Body of pancreas (tissue), 4 donors: ENCODE results near the gene NEK10. TPM values are rescaled to one million over a fixed set of nuclear protein-coding genes. Genes with fewer than 3 reads are reported as not detected.
"Not testable (repeated sequence)": the region's sequence is repeated elsewhere in the genome, so short reads cannot be mapped to it uniquely, and the experiment has no call there.

Experiments used
- ATAC-seq: fragments of 150-250 bp; one replicate; pipeline ENCODE4 v1.9.1; 2016
- DNase-seq, 4 donors: peaks; one replicate each; pipeline ENCODE4 v3.0.0-alpha.2; 2019
- H3K27ac ChIP-seq, 4 donors: fragments of 200-600 bp; sonication (generic); 1 replicate in 3 of 4; 2 replicates in 1 of 4; pipeline versions ENCODE4 v1.5.1 to v1.6.1; 2016 to 2019; ENCODE audit warnings: mild to moderate bottlenecking in 1 of 4, mixed read lengths in 1 of 4, moderate library complexity in 1 of 4
- H3K27me3 ChIP-seq, 2 donors: fragments of 200-600 bp; sonication (generic); one replicate each; pipeline ENCODE4 v1.6.0; 2016; ENCODE audit warnings: mild to moderate bottlenecking in 1 of 2
- H3K36me3 ChIP-seq, 2 donors: fragments of 200-600 bp; sonication (generic); replicated peaks in 1 of 2; 2 replicates each; pipeline ENCODE4 v1.5.1; 2016; ENCODE audit warnings: low read depth in 2 of 2; ENCODE audit not compliant: insufficient read depth in 1 of 2
- H3K4me1 ChIP-seq: fragments of 200-600 bp; sonication (generic); one replicate; pipeline ENCODE4 v1.6.0; 2016
- H3K4me3 ChIP-seq, 2 donors: fragments of 200-600 bp; sonication (generic); 1 replicate in 1 of 2; 2 replicates in 1 of 2; pipeline ENCODE4 v1.5.1; 2016 to 2019
- H3K9me3 ChIP-seq, 3 donors: fragments of 200-600 bp; sonication (generic); 1 replicate in 2 of 3; 2 replicates in 1 of 3; pipeline ENCODE4 v1.5.1; 2016
- CTCF ChIP-seq, 7 experiments: fragments of 450-650 bp in 4 of 7; fragments of 200-600 bp in 3 of 7; sonication (generic) in 3 of 7; IDR thresholded peaks; one replicate each; pipeline ENCODE4 v1.5.1; 2016 to 2019; ENCODE audit warnings: antibody characterized with exemption in 7 of 7
- POLR2A ChIP-seq, 3 donors: fragments of 450-650 bp; IDR thresholded peaks; one replicate each; pipeline ENCODE4 v1.6.1; 2016; ENCODE audit warnings: antibody characterized with exemption in 3 of 3, mild to moderate bottlenecking in 2 of 3
- WGBS, 2 donors: methylation state at CpG; one replicate each; pipeline ENCODE4 v1.1.5; 2017; 5-methylcytosine and 5-hydroxymethylcytosine counted together
- intact Hi-C: fragments of 100-400 bp; cut with DNase I; formaldehyde crosslinking; loops from one replicate; pipeline ENCODE4 v1.15.1; 2023
- total RNA-seq, 2 donors: library from RNA; depleted of rRNA; stranded (reverse); fragments of >200 nt; gene quantifications; one replicate each; pipeline ENCODE4 v1.1.0, GENCODE V29; 2016

NEK10 gene
- total RNA-seq, 2 donors from 2014 or later = 0.33 to 0.78 TPM

GRCh38 chr3:27344192-27344591 is 25.0 kb downstream of the NEK10 start:
- TF ChIP-seq POLR2A (IDR thresholded peaks at IDR 0.05) (no peak), CTCF (IDR thresholded peaks at IDR 0.05) (no peak)
- peaks cover 0 to 4% (median 0%) of the 10 kb centered on the region in 3 donors for H3K9me3 ChIP-seq
- ATAC-seq (no peak), DNase-seq (no peak)
- no peaks in the 10 kb centered on the region for H3K27me3 ChIP-seq
- no peak overlapping the region for H3K4me3 ChIP-seq
- whole genome bisulfite sequencing, 2 donors = 88% methylated on average over 3 of the region's 3 CpGs
- intact Hi-C loops = no loop called here
- H3K27ac ChIP-seq = no peak overlapping the region
- H3K36me3 ChIP-seq = no peaks in the 10 kb centered on the region
- H3K4me1 ChIP-seq = no peaks in the 10 kb centered on the region

- no peak for TF ChIP-seq CTCF (IDR thresholded peaks at IDR 0.05)
- no peak for TF ChIP-seq POLR2A (IDR thresholded peaks at IDR 0.05)
- no peak overlapping the region for H3K4me3 ChIP-seq
- no peak for DNase-seq
- H3K27me3 ChIP-seq = no peaks in the 10 kb centered on the region
- H3K4me1 ChIP-seq = no peaks in the 10 kb centered on the region
- H3K9me3 ChIP-seq = peaks cover 0 to 4% (median 0%) of the 10 kb centered on the region in 3 donors
- no peak for ATAC-seq
- H3K27ac ChIP-seq = no peak overlapping the region
- H3K36me3 ChIP-seq = no peaks in the 10 kb centered on the region
- 75 to 82% methylated on average over 1 of the region's 1 CpG for WGBS, 2 donors
- intact Hi-C loops = no loop called here
Measured at GRCh38 chr3:27342267-27342666, 26.9 kb downstream of the NEK10 start.

GRCh38 chr3:27340534-27340933 is 28.6 kb downstream of the NEK10 start:
- DNase-seq (no peak), ATAC-seq (no peak)
- Histone ChIP-seq H3K4me3 (no peak overlapping the region), H3K9me3 (peaks cover 0 to 4% (median 0%) of the 10 kb centered on the region in 3 donors), H3K36me3 (no peaks in the 10 kb centered on the region), H3K4me1 (no peaks in the 10 kb centered on the region), H3K27ac (no peak overlapping the region), H3K27me3 (no peaks in the 10 kb centered on the region)
- intact Hi-C loops = no loop called here
- TF ChIP-seq POLR2A (IDR thresholded peaks at IDR 0.05) (no peak), CTCF (IDR thresholded peaks at IDR 0.05) (no peak)
- 37 to 58% methylated on average over 1 of the region's 1 CpG for WGBS, 2 donors

GRCh38 chr3:27335571-27335970 is 33.6 kb downstream of the NEK10 start:
- peaks cover 0 to 4% (median 0%) of the 10 kb centered on the region in 3 donors for H3K9me3 ChIP-seq
- H3K4me3 ChIP-seq = no peak overlapping the region
- no peak for TF ChIP-seq POLR2A (IDR thresholded peaks at IDR 0.05)
- TF ChIP-seq CTCF (IDR thresholded peaks at IDR 0.05) = no peak
- intact Hi-C loops = no loop called here
- no peak for ATAC-seq
- H3K4me1 ChIP-seq = no peaks in the 10 kb centered on the region
- H3K27ac ChIP-seq = no peak overlapping the region
- H3K36me3 ChIP-seq = no peaks in the 10 kb centered on the region
- DNase-seq = no peak
- 18% methylated on average over 1 of the region's 1 CpG for WGBS, 2 donors
- no peaks in the 10 kb centered on the region for H3K27me3 ChIP-seq

GRCh38 chr3:27333843-27334242 is 35.3 kb downstream of the NEK10 start:
- DNase-seq (no peak), ATAC-seq (no peak)
- intact Hi-C loops = no loop called here

GRCh38 chr3:27328982-27329762 is 40.0 kb downstream of the NEK10 start:
- ATAC-seq = not testable (repeated sequence)

More at GRCh38 chr3:27333843-27334242, 35.3 kb downstream of the NEK10 start:
- no peak overlapping the region for H3K4me3 ChIP-seq
- no peaks in the 10 kb centered on the region for H3K9me3 ChIP-seq
- no peaks in the 10 kb centered on the region for H3K27me3 ChIP-seq
- no peak for TF ChIP-seq CTCF (IDR thresholded peaks at IDR 0.05)
- no peak for TF ChIP-seq POLR2A (IDR thresholded peaks at IDR 0.05)
- H3K27ac ChIP-seq = no peak overlapping the region
- no peaks in the 10 kb centered on the region for H3K4me1 ChIP-seq
- no peaks in the 10 kb centered on the region for H3K36me3 ChIP-seq

More at GRCh38 chr3:27328982-27329762, 40.0 kb downstream of the NEK10 start:
- 89 to 90% methylated on average over 4 of the region's 4 CpGs for WGBS, 2 donors
- H3K4me3 ChIP-seq, H3K36me3 ChIP-seq, H3K27ac ChIP-seq, DNase-seq, H3K9me3 ChIP-seq, H3K4me1 ChIP-seq, H3K27me3 ChIP-seq: not testable (repeated sequence)
- intact Hi-C loops = loop anchor here (10.0 kb wide), 1 partner anchor 326 kb away; no protein-coding TSS in a partner anchor
